Fibroblast of lung (primary cell): ENCODE data around the gene SLC44A5.

Experiments
- CTCF ChIP-seq, 2 donors: IDR thresholded peaks in 1 of 2; conservative IDR thresholded peaks in 1 of 2; 1 replicate in 1 of 2; 2 replicates in 1 of 2; pipeline ENCODE4 v1.5.1; 2011 to 2012; ENCODE audit warnings: low read length in 2 of 2, control low read depth in 1 of 2, inconsistent platforms in 1 of 2, low read depth in 1 of 2, mild to moderate bottlenecking in 1 of 2
- EZH2 ChIP-seq: IDR thresholded peaks from 2 replicates; pipeline ENCODE4 v1.5.1; 2012; ENCODE audit warnings: low read length, control low read depth, mild to moderate bottlenecking; ENCODE audit errors: missing control alignments

- no peak for TF ChIP-seq CTCF (conservative IDR thresholded peaks at IDR 0.05 in 1 of 2, IDR thresholded peaks at IDR 0.05 in 1 of 2; ENCODE audit: low read depth in 1 of 2, low read length in 2 of 2)
- no peak for TF ChIP-seq EZH2
Measured at GRCh38 chr1:75396745-75397144, 214.2 kb downstream of the SLC44A5 start.
